DMS53 treated with DMSO at 0.1 percent for 48 hours (cell line): Measurements from ENCODE around the gene CPA2.
"Not testable (repeated sequence)": the region's sequence is repeated elsewhere in the genome, so short reads cannot be mapped to it uniquely, and the experiment has no call there.

ENCODE experiments used
- DNase-seq: peaks from one replicate; lab custom pipeline; 2025; ENCODE audit not compliant: unreplicated experiment; lab: John Stamatoyannopoulos, UW

CPA2 gene

DNA sequence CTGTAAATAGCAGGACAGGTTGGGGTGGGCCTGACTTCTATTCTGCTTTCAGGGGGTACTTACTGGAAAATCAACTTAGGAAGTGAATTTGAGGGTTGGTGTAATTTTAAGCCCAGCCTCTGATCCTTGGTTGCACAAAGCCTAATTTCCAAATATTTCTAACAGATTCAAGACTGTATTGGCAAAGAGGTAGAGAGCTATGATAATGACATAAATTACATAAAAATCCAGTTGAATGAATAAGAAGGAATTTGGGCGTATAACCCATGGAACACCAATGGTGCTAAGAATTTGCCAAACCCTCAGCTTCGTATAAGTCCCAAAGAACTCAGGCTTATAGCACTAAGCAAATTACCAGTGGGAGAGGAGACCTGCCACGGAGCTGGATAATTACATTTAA is 38.2 kb downstream of the CPA2 start:
- no peak for DNase-seq

DNA sequence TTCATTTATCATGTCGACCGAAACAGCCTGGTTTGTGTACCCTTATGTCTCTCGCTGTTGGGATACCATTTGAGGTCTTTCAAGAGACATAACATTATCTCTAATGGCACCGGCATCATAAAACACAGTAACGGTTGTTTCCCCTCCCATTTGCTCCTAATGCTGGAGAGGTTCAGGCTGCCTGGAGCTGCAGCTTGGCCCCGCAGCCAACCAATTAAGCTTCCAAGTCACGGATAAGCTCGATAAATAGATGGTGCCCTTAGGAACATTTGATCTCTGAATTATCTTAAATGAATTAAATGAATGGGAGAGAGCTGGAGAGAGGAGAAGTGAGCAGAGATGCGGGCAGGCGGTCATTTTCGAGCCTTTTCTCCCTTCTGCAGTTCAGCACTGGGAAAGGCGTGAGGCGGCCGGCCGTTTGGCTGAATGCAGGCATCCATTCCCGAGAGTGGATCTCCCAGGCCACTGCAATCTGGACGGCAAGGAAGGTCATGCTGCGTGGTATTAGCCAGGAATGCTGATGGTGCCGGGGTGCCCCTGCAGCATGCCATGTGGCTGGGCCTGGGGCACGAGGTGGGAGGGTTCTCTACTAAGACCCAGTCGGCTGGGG is 38.9 kb downstream of the CPA2 start:
- DNase-seq, result no peak

DNA sequence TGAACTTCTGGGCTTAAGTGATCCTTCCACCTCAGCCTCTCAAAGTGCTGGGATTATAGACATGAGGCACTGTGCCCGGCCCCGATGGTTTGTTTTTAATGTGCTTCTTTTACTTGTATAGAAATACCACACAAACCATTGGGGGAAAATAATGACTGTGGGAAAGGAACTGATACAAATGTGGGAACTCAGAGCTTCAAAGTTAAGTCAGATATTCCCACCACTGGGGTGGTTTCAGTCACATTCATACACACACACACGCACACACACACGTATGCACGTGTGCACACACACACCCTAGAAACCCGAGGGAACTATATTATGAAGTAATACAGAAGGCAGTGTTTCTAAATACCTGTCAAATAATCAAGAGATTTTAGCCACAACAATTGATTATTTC is 43.3 kb downstream of the CPA2 start:
- no peak for DNase-seq

DNA sequence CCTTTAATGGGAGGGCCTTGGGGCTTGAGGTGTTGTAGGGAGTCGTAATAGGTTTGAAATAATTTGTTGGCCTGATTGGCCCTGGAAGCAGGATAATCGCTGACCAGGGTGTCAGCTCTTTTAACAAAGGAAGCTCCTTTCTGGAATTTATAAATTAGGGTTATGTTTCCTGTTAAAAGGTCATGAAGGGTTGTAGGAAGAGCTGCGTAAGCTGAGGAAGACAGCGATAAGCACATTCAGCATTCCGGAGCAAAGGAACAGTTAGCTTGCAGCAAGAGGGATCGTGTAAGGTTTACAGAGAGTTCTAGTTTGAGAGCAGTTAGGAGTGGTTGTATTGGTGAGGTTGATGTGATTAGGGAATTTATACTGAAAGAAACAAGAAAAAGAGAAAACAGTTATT is 47.6 kb downstream of the CPA2 start:
- no peak for DNase-seq

DNA sequence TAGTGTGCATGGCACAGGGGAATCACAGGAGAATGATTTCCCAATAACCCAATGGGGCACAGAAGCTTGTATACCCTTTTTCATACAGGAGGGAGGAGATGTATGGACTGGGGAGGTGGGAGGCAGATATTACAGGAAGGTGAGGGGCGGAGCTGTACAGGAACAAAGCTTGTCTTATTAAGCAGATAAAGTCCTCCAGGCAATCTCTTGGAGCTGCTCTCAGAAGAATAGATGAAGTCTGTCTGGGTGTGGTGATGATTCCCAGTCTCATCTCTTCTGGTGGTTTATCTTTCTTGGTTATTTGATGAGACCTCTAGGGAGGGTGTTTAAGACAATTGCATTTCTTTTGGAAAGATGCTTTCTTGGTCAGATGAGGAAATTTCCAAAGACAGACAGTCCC is 52.9 kb downstream of the CPA2 start:
- DNase-seq, result no peak

DNA sequence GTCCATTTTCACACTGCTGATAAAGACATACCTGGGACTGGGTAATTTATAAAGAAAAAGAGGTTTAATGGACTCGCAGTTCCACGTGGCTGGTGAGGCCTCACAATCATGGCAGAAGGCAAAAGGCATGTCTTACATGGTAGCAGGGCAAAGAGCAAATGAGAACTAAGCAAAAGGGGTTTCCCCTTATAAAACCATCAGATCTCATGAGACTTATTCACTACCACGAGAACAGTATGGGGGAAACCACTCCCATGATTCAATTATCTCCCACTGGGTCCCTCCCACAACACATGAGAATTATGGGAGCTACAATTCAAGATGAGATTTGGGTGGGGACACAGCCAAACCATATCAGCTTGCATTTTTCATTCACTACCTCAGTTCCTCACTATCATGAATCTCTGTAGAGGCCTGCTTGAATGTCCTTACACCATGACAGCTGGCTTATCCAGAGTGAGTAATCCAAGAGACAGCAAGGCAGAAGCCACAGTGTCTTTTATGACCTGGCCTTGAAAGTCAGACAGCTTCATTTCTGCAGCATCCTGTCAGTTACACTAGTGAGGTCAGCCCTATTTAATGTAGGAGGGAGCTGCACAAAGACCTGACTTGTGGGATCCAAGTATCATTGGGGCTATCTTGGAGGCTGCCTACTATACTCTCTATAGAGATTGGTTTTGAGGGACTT is 55.0 kb downstream of the CPA2 start:
- not testable (repeated sequence) for DNase-seq

DNA sequence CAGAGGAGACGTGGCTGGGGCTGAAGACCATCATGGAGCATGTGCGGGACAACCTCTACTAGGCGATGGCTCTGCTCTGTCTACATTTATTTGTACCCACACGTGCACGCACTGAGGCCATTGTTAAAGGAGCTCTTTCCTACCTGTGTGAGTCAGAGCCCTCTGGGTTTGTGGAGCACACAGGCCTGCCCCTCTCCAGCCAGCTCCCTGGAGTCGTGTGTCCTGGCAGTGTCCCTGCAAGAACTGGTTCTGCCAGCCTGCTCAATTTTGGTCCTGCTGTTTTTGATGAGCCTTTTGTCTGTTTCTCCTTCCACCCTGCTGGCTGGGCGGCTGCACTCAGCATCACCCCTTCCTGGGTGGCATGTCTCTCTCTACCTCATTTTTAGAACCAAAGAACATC is 56.0 kb downstream of the CPA2 start:
- no peak for DNase-seq

- no peak for DNase-seq
These were observed 57.8 kb downstream of the CPA2 start for GRCh38 chr7:130324306-130324943.

GRCh38 chr7:130329681-130330080 is 63.0 kb downstream of the CPA2 start:
- no peak for DNase-seq

DNA sequence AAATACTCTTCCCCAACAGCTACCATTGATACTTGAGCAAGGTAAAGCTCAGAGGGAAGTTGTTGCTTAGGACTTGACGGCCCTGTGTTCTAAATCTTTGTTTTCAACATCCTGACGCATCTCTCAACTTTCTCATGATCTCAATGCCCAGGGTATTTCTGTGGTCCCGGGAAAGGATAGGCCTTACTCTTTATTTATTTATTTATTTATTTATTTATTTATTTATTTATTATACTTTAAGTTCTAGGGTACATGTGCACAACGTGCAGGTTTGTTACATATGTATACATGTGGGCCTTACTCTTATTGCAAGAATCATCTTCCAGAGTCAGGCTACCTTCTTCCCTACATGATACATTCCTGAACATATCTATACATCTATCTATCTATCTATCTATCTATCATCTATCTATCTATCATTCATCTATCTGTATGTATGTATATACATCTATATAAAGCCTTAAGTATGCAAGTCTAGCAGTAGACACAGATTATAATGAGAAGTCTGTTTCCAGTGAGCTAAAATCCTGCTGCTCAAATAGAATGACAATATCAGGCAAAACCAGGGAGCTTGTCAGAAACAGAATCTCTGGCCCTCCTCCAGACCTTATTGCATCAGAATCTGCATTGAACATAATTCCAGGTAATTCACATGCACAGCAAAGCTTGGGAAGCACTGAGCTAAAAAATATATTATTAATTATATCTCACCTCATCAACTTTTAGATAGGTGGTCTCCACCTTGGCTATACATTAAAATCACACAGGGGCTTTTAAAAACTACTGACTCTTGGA is 65.8 kb downstream of the CPA2 start:
- DNase-seq, result no peak

DNA sequence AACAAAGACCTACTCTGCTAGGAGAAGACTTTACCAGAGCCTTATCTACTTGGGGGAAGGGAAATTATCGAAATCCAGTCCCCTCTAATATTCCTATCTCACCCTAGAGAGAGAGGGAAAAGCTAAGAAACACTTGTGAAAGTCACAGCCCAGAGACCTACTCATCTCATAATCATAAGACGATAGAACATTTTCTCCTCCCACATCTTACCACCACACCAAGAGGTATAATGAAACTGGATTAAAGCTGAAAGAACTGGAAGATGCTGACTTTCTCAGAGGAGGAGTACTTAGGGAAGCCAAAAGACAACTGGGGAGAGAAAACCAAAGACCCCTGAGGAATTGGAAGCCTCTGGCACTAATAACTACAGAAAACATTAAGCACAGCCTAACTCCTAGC is 67.2 kb downstream of the CPA2 start:
- DNase-seq, result no peak

DNA sequence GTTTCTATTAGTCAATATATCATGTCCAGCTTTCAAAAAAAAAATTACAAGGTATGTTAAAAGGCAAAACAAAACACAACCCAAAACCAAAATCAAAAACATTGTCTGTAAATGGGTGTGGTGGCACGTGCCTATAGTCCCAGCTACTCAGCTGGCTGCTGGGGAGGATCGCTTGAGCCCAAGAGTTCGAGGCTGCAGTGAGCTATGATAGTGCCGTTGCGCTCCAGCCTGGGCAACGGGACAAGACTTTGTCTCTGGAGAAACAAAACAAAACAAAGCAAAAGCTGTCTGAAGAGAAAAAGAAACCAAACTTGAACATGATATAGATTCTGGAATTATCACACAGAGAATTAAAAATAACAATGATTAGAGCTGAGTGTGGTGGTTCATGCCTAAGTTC is 67.6 kb downstream of the CPA2 start:
- DNase-seq, result no peak

DNA sequence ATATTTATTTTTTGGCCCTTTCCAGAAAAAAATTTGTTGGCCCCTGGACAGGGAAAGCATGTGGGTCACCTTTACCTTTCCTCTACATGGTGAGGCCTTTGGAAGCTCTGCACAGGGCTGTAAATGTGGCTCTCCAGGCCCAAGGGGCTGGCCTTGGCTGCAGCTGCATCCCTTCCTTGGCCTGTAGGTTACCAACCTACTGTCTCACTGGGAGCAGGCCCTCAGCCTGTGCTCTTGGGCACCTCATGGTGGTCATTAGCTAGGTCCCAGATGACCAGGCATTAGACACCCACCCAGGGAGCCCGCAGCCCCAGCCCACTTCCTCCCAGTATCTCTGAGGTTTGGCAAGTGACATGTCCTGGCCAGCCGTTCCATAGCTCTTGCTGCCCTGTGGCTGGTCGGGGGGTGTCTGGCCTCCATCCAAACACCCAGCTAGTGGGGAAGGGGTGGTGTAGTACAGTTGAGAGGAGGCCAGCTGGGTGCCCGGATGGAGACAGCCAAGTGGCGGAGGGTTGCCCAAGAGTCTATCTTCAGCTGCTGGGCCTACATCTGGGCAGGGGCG is 70.8 kb downstream of the CPA2 start:
- DNase-seq, result no peak

- no peak for DNase-seq
These were observed 71.6 kb downstream of the CPA2 start for GRCh38 chr7:130338233-130338632.
